Dermis lymphatic vessel endothelial cell (primary cell): ENCODE data around the gene MLXIPL. TPM values are rescaled to one million over a fixed set of nuclear protein-coding genes. Genes with fewer than 3 reads are reported as not detected.

ENCODE experiments used
- total RNA-seq: library from RNA; depleted of rRNA; stranded (reverse); fragments of >200 nt; gene quantifications from 2 replicates; pipeline ENCODE4 v1.2.1, GENCODE V29; 2014

Gene MLXIPL
- not detected in 2 replicates for total RNA-seq

GRCh38 chr7:73623798-73624668, at the start of gene MLXIPL:
TSS of gene MLXIPL (minus strand) at chr7:73624522. CDS start at chr7:73624492, 30 bp downstream.

GRCh38 chr7:73667344-73668102, 43.2 kb upstream of the MLXIPL start, which contains the start of gene VPS37D:
TSS of gene VPS37D (plus strand) at chr7:73667831. CDS start at chr7:73667959, 128 bp downstream.

GRCh38 chr7:73578342-73579128, 45.8 kb downstream of the MLXIPL start, which contains the start of gene TBL2:
TSS of gene TBL2 (minus strand) at chr7:73578579. CDS start at chr7:73578549, 30 bp downstream.

GRCh38 chr7:73557397-73558257, 66.7 kb downstream of the MLXIPL start, which contains the start of gene BCL7B:
TSS of gene BCL7B (minus strand) at chr7:73557690. CDS start at chr7:73557578, 112 bp downstream.

Other genes starting within 250 kb of the MLXIPL start
- 13.4 and 13.5 TPM in 2 replicates for gene FZD9, start 190.7 kb downstream of the MLXIPL start, total RNA-seq
- 36.2 and 47.1 TPM in 2 replicates for gene BAZ1B, start 102.2 kb downstream of the MLXIPL start, total RNA-seq
- 20.5 and 22.9 TPM in 2 replicates for gene BCL7B, start 66.8 kb downstream of the MLXIPL start, total RNA-seq
- gene TBL2, start 45.9 kb downstream of the MLXIPL start, total RNA-seq, result 41.5 and 56.5 TPM in 2 replicates
- 2.5 and 3.5 TPM in 2 replicates for gene VPS37D, start 43.3 kb upstream of the MLXIPL start, total RNA-seq
- 1.5 and 2.4 TPM in 2 replicates for gene DNAJC30, start 58.9 kb upstream of the MLXIPL start, total RNA-seq
- 32.2 and 35.8 TPM in 2 replicates for gene BUD23, start 59.1 kb upstream of the MLXIPL start, total RNA-seq
- 3.1 and 8.9 TPM in 2 replicates for gene STX1A, start 95.1 kb upstream of the MLXIPL start, total RNA-seq
- gene ABHD11, start 114.3 kb upstream of the MLXIPL start, total RNA-seq, result 5.4 TPM in 2 replicates
- 0.11 TPM in 1 of 2 replicates, not detected in the other for gene CLDN3, start 145.7 kb upstream of the MLXIPL start, total RNA-seq
- gene CLDN4, start 206.5 kb upstream of the MLXIPL start, total RNA-seq, result under 0.01 and 0.11 TPM in 2 replicates
- 4.4 and 6.2 TPM in 2 replicates for gene METTL27, start 218.0 kb upstream of the MLXIPL start, total RNA-seq
- not detected in 2 replicates for gene TMEM270, start 236.6 kb upstream of the MLXIPL start, total RNA-seq